SK-N-SH (cell line): ENCODE measurements around the gene PTPRA.

Experiments used
- CTCF ChIP-seq: fragments of 200-600 bp; sonication (generic); IDR thresholded peaks from 2 replicates; pipeline ENCODE4 v1.6.1; 2017; ENCODE audit warnings: antibody characterized with exemption, mild to moderate bottlenecking, moderate library complexity
- EP300 ChIP-seq, 2 experiments: IDR thresholded peaks; 2 replicates each; pipeline versions ENCODE4 v1.4.0 to v1.6.1; 2012; ENCODE audit warnings: borderline replicate concordance in 1 of 2, low read depth in 1 of 2, low read length in 1 of 2
- EZH2phosphoT487 ChIP-seq: fragments of 200-600 bp; sonication (generic); IDR thresholded peaks from 2 replicates; pipeline ENCODE4 v1.6.1; 2017; ENCODE audit warnings: low read depth, mixed run types, mild to moderate bottlenecking, antibody characterized with exemption, moderate library complexity, borderline replicate concordance
- FOXJ3 ChIP-seq: sonication (generic); formaldehyde crosslinking; IDR thresholded peaks from 2 replicates; pipeline ENCODE4 v1.5.1; 2020; ENCODE audit warnings: mild to moderate bottlenecking, missing genetic modification reagents
- FOXM1 ChIP-seq: IDR thresholded peaks from 2 replicates; pipeline ENCODE4 v1.4.0; 2012; ENCODE audit warnings: low read depth, mild to moderate bottlenecking
- GABPA ChIP-seq: IDR thresholded peaks from 2 replicates; pipeline ENCODE4 v1.4.0; 2012; ENCODE audit warnings: low read depth, mild to moderate bottlenecking
- MXI1 ChIP-seq: IDR thresholded peaks from 2 replicates; pipeline ENCODE4 v1.6.1; 2012; ENCODE audit warnings: mild to moderate bottlenecking, low read depth, low read length, improper control_type of control experiment
- POLR2AphosphoS5 ChIP-seq: IDR thresholded peaks from 2 replicates; pipeline ENCODE4 v1.6.1; 2012; ENCODE audit warnings: low read depth, low read length
- RAD21 ChIP-seq: IDR thresholded peaks from 2 replicates; pipeline ENCODE4 v1.6.1; 2012; ENCODE audit warnings: mild to moderate bottlenecking, low read length
- TCF12 ChIP-seq: IDR thresholded peaks from 2 replicates; pipeline ENCODE4 v1.4.0; 2012
- ZBTB33 ChIP-seq: IDR thresholded peaks from 2 replicates; pipeline ENCODE4 v1.4.0; 2012; ENCODE audit warnings: low read depth, borderline replicate concordance

DNA sequence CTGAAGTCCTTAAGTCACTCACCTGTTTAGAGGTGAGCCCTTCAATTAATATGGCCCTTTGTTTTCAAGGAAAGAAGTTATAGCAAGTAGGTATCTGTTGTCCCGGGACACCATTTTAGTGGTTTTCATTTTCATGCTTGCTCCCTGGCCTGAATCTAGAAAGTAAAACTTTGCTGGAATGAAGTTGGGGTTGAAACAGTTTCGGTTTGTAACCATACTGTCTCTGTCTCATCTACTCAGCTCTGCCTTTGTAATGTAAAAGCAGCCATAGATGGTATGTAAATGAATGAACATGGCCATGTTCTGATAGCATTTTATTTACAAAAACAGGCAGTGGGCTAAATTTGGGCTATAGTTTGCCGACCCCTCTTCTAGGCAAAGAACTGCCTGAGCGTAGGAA, 105.2 kb downstream of the PTPRA start:
- TF ChIP-seq CTCF (no peak), RAD21 (no peak), EZH2phosphoT487 (no peak), ZBTB33 (no peak), TCF12 (no peak), GABPA (no peak), FOXM1 (no peak), EP300 (IDR thresholded peaks at IDR 0.05; ENCODE audit: borderline replicate concordance in 1 of 2, low read depth in 1 of 2, low read length in 1 of 2) (no peak), POLR2AphosphoS5 (no peak), MXI1 (no peak), FOXJ3 (CRISPR knock-in tag) (no peak)
